ENCODE measurements around the gene ITGB3BP.
"Not testable (repeated sequence)": the region's sequence is repeated elsewhere in the genome, so short reads cannot be mapped to it uniquely, and the experiment has no call there.

Gene ITGB3BP

GRCh38 chr1:63522891-63523728, at the start of gene ITGB3BP, which contains the start of gene EFCAB7:
Gene ITGB3BP, minus strand, starts transcription at chr1:63523225. Its CDS starts 92 bp downstream, at chr1:63523133.
Gene EFCAB7, plus strand, starts transcription at chr1:63523525. Its CDS starts 2,048 bp downstream, at chr1:63525573.
- peak within 1 kb of the TSS; percentile 87 for H3K4me3 ChIP-seq (replicated peaks; ENCODE audit: low read depth, low read length)
- no peak for TF ChIP-seq CTCF (IDR thresholded peaks at IDR 0.05; ENCODE audit: low read length, missing control alignments)
- DNase-seq (ENCODE audit: low read depth), result peak; percentile 97

- not testable (repeated sequence) for DNase-seq (ENCODE audit: low read depth)
These were observed 49.7 kb upstream of the ITGB3BP start for GRCh38 chr1:63572686-63573085.

GRCh38 chr1:63569640-63570316, 46.8 kb upstream of the ITGB3BP start:
- TF ChIP-seq CTCF (IDR thresholded peaks at IDR 0.05; ENCODE audit: low read length, missing control alignments), result no peak
- no peak for DNase-seq (ENCODE audit: low read depth)
- H3K4me3 ChIP-seq (replicated peaks; ENCODE audit: low read depth, low read length), result no peak overlapping the region

More at GRCh38 chr1:63572686-63573085, 49.7 kb upstream of the ITGB3BP start:
- H3K4me3 ChIP-seq (replicated peaks; ENCODE audit: low read depth, low read length), result not testable (repeated sequence)

- no peak for DNase-seq (ENCODE audit: low read depth)
- H3K4me3 ChIP-seq (replicated peaks; ENCODE audit: low read depth, low read length), result no peak overlapping the region
- no peak for TF ChIP-seq CTCF (IDR thresholded peaks at IDR 0.05; ENCODE audit: low read length, missing control alignments)
These were observed 46.0 kb upstream of the ITGB3BP start for GRCh38 chr1:63569068-63569467.

- H3K4me3 ChIP-seq (replicated peaks; ENCODE audit: low read depth, low read length), result no peak overlapping the region
- DNase-seq (ENCODE audit: low read depth), result no peak
- no peak for TF ChIP-seq CTCF (IDR thresholded peaks at IDR 0.05; ENCODE audit: low read length, missing control alignments)
These were observed 40.7 kb upstream of the ITGB3BP start for GRCh38 chr1:63563745-63564144.

GRCh38 chr1:63559357-63559756, 36.3 kb upstream of the ITGB3BP start:
- DNase-seq (ENCODE audit: low read depth), result no peak
- TF ChIP-seq CTCF (IDR thresholded peaks at IDR 0.05; ENCODE audit: low read length, missing control alignments), result no peak
- no peak overlapping the region for H3K4me3 ChIP-seq (replicated peaks; ENCODE audit: low read depth, low read length)

GRCh38 chr1:63557365-63557987, 34.5 kb upstream of the ITGB3BP start:
- peak; percentile 72 for TF ChIP-seq CTCF (IDR thresholded peaks at IDR 0.05; ENCODE audit: low read length, missing control alignments)
- no peak overlapping the region for H3K4me3 ChIP-seq (replicated peaks; ENCODE audit: low read depth, low read length)
- peak; percentile 63 for DNase-seq (ENCODE audit: low read depth)
